NCI-H2029 treated with DMSO at 0.1 percent for 48 hours (cell line): Measurements from ENCODE around the gene ATXN7L3B.

Source experiments
- DNase-seq: peaks from one replicate; lab custom pipeline; 2025; lab: John Stamatoyannopoulos, UW

Gene ATXN7L3B

GRCh38 chr12:74551291-74551690, 13.7 kb downstream of the ATXN7L3B start:
- DNase-seq = peak; percentile 57

GRCh38 chr12:74552201-74552600, 14.6 kb downstream of the ATXN7L3B start:
- DNase-seq = no peak

- DNase-seq = no peak
These were observed 22.1 kb downstream of the ATXN7L3B start for GRCh38 chr12:74559728-74560127.

GRCh38 chr12:74563927-74564326, 26.3 kb downstream of the ATXN7L3B start:
- no peak for DNase-seq

GRCh38 chr12:74578486-74578885, 40.9 kb downstream of the ATXN7L3B start:
- no peak for DNase-seq

GRCh38 chr12:74579446-74579845, 41.8 kb downstream of the ATXN7L3B start:
- DNase-seq = no peak

- DNase-seq = no peak
These were observed 42.3 kb downstream of the ATXN7L3B start for GRCh38 chr12:74579981-74580380.

- no peak for DNase-seq
These were observed 43.8 kb downstream of the ATXN7L3B start for GRCh38 chr12:74581439-74581838.

- no peak for DNase-seq
These were observed 46.9 kb downstream of the ATXN7L3B start for GRCh38 chr12:74584483-74585062.

GRCh38 chr12:74586251-74586650, 48.6 kb downstream of the ATXN7L3B start:
- DNase-seq = no peak
